B cell (primary cell): ENCODE data around the gene PDCD6IP. TPM values are rescaled to one million over a fixed set of nuclear protein-coding genes. Genes with fewer than 3 reads are reported as not detected.
"Not testable (repeated sequence)": the region's sequence is repeated elsewhere in the genome, so short reads cannot be mapped to it uniquely, and the experiment has no call there.

Experiments
- ATAC-seq: fragments of 200-7000 bp; cut with Tn5 transposase; one replicate; pipeline ENCODE4 v1.10.0; 2021; ENCODE audit warnings: low read depth, mild to moderate bottlenecking, moderate number of reproducible peaks, moderate library complexity
- CTCF ChIA-PET: fragments of 350-600 bp; sonication (Branson Sonifier 250); formaldehyde crosslinking; loops from one replicate; lab custom pipeline; 2021; ENCODE audit warnings: antibody characterized with exemption, inconsistent platforms; lab: Charles Lee
- POLR2A ChIA-PET: fragments of 350-600 bp; sonication (Branson Sonifier 250); formaldehyde crosslinking; loops from one replicate; lab custom pipeline; 2021; ENCODE audit warnings: antibody characterized with exemption; lab: Charles Lee
- DNase-seq: peaks from one replicate; pipeline ENCODE4 v3.0.0; 2013
- H2AFZ ChIP-seq: 2 replicates; pipeline ENCODE4 v1.6.1; 2012; ENCODE audit warnings: mild to moderate bottlenecking, low read depth, low read length; ENCODE audit not compliant: insufficient read depth, poor library complexity, severe bottlenecking
- H3K27ac ChIP-seq, 2 donors: 1 replicate in 1 of 2; 2 replicates in 1 of 2; pipeline ENCODE4 v1.5.1; 2012 to 2013; ENCODE audit warnings: low read length in 2 of 2, mild to moderate bottlenecking in 2 of 2, moderate library complexity in 1 of 2
- H3K27me3 ChIP-seq, 4 experiments: fragments of 200-600 bp in 1 of 4; sonication (generic) in 1 of 4; replicated peaks in 1 of 4; 1 replicate in 2 of 4; 2 replicates in 2 of 4; pipeline versions ENCODE4 v1.6.1 to v1.7.0; 2013 to 2016; ENCODE audit warnings: low read length in 3 of 4, mild to moderate bottlenecking in 2 of 4, mixed read lengths in 1 of 4, moderate library complexity in 1 of 4; ENCODE audit not compliant: insufficient read depth in 4 of 4, control insufficient read depth in 3 of 4; ENCODE audit errors: control extremely low read depth in 1 of 4
- H3K36me3 ChIP-seq, 2 experiments: replicated peaks in 1 of 2; 1 replicate in 1 of 2; 2 replicates in 1 of 2; pipeline versions ENCODE4 v1.6.1 to v1.7.1; 2013; ENCODE audit warnings: low read length in 1 of 2; ENCODE audit not compliant: insufficient read depth in 2 of 2, control insufficient read depth in 1 of 2; ENCODE audit errors: control extremely low read depth in 1 of 2, extremely low read depth in 1 of 2
- H3K4me1 ChIP-seq, 2 donors: fragments of 200-600 bp in 1 of 2; sonication (generic) in 1 of 2; 1 replicate in 1 of 2; 2 replicates in 1 of 2; pipeline versions ENCODE4 v1.5.1 to v1.6.1; 2013 to 2017; ENCODE audit warnings: low read length in 2 of 2; ENCODE audit not compliant: control insufficient read depth in 2 of 2, insufficient read depth in 2 of 2
- H3K4me2 ChIP-seq: replicated peaks from 2 replicates; pipeline ENCODE3; 2012; ENCODE audit warnings: mild to moderate bottlenecking, low read depth, low read length; ENCODE audit not compliant: poor library complexity, severe bottlenecking
- H3K4me3 ChIP-seq, 5 experiments: fragments of 200-600 bp in 1 of 5; sonication (generic) in 1 of 5; 1 replicate in 3 of 5; 2 replicates in 2 of 5; pipeline versions ENCODE4 v1.5.1 to v1.7.0; 2011 to 2016; ENCODE audit warnings: low read length in 4 of 5, mild to moderate bottlenecking in 4 of 5, low read depth in 2 of 5, control low read depth in 1 of 5, moderate library complexity in 1 of 5; ENCODE audit not compliant: insufficient read depth in 1 of 5; ENCODE audit errors: control extremely low read depth in 1 of 5, extremely low read depth in 1 of 5
- H3K79me2 ChIP-seq: fragments of 200-600 bp; sonication (generic); one replicate; pipeline ENCODE4 v1.6.0; 2016; ENCODE audit warnings: low read length; ENCODE audit not compliant: control insufficient read depth, insufficient read depth
- H3K9ac ChIP-seq: fragments of 200-600 bp; sonication (generic); 2 replicates; pipeline ENCODE4 v1.6.1; 2017; ENCODE audit warnings: mild to moderate bottlenecking, low read length, moderate library complexity
- H3K9me3 ChIP-seq, 3 donors: one replicate each; pipeline versions ENCODE4 v1.6.1 to v1.7.1; 2013; ENCODE audit warnings: low read length in 2 of 3; ENCODE audit not compliant: control insufficient read depth in 2 of 3, insufficient read depth in 1 of 3; ENCODE audit errors: control extremely low read depth in 1 of 3
- H4K20me1 ChIP-seq: 2 replicates; pipeline ENCODE4 v1.6.0; 2012; ENCODE audit warnings: mild to moderate bottlenecking, low read length; ENCODE audit not compliant: insufficient read depth, control insufficient read depth, poor library complexity, severe bottlenecking
- H3K27ac Mint-ChIP-seq: one replicate; pipeline ENCODE4 v1.8.0; 2021; ENCODE audit warnings: mixed read lengths
- H3K27me3 Mint-ChIP-seq: one replicate; pipeline ENCODE4 v1.8.0; 2021; ENCODE audit warnings: mixed read lengths
- H3K4me1 Mint-ChIP-seq: one replicate; pipeline ENCODE4 v1.8.0; 2021; ENCODE audit warnings: mixed read lengths
- H3K4me3 Mint-ChIP-seq: one replicate; pipeline ENCODE4 v1.8.0; 2021; ENCODE audit warnings: mixed read lengths
- H3K9me3 Mint-ChIP-seq: one replicate; pipeline ENCODE4 v1.8.0; 2022; ENCODE audit warnings: mixed read lengths; ENCODE audit not compliant: insufficient read depth
- EZH2 ChIP-seq: IDR thresholded peaks from 2 replicates; pipeline ENCODE4 v1.6.1; 2012; ENCODE audit warnings: borderline replicate concordance, low read depth, mild to moderate bottlenecking, moderate library complexity, low read length; ENCODE audit not compliant: insufficient read depth, poor library complexity, severe bottlenecking
- WGBS: methylation state at CpG from one replicate; pipeline ENCODE4 v1.1.5; 2013; ENCODE audit warnings: missing lambda C conversion rate; ENCODE audit not compliant: insufficient coverage; 5-methylcytosine and 5-hydroxymethylcytosine counted together
- intact Hi-C: fragments of 100-400 bp; cut with micrococcal nuclease; formaldehyde crosslinking; loops from one replicate; pipeline ENCODE4 v1.10.0; 2022
- polyA plus RNA-seq: library from polyadenylated mRNA; depleted of rRNA; stranded (reverse); fragments of >200 nt; gene quantifications from 2 replicates; pipeline ENCODE4 v1.2.3, GENCODE V29; 2012
- total RNA-seq, 2 donors: library from RNA; stranded (reverse); fragments of 120-200 nt in 1 of 2; gene quantifications; 1 replicate in 1 of 2; 2 replicates in 1 of 2; pipeline versions ENCODE4 v1.2.3 to v1.2.4, GENCODE V29; 2013 to 2022
- TF ChIP-seq, protein P1 (sequence below): fragments of 200-600 bp; IDR thresholded peaks from one replicate; pipeline ENCODE4 v1.8.0; 2022; ENCODE audit warnings: antibody characterized with exemption, mild to moderate bottlenecking

The PDCD6IP gene
- total and polyA plus RNA-seq, 2 donors (not counting 1 experiment from before 2014, with no cell fraction given) = 103 to 276 TPM

DNA sequence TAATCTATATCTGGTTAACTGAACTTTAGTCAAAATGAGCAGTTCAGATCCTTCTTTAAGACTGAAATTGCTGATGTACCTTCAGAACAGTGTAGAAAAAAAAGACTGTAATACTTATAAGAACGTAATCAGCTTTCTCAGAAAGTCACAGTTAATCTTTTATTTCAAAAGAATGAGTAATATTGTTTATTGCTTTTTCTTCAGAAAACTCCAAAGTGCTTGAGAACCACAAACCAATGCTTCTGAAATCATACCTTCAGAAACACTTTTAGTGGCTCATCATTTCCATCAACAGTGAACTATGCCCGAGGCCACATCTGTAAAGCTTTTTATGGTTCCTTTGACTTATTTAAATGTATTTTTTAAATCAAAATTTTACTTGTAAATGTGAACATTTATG, 47.1 kb upstream of the PDCD6IP start:
- Mint-ChIP-seq H3K27ac (no peak overlapping the region), H3K4me3 (no peak overlapping the region), H3K27me3 (peaks cover 9% of the 10 kb centered on the region), H3K9me3 (peaks cover 8% of the 10 kb centered on the region), H3K4me1 (no peaks in the 10 kb centered on the region)
- no peaks in the 10 kb centered on the region for H3K79me2 ChIP-seq
- TF ChIP-seq, protein P1, sequence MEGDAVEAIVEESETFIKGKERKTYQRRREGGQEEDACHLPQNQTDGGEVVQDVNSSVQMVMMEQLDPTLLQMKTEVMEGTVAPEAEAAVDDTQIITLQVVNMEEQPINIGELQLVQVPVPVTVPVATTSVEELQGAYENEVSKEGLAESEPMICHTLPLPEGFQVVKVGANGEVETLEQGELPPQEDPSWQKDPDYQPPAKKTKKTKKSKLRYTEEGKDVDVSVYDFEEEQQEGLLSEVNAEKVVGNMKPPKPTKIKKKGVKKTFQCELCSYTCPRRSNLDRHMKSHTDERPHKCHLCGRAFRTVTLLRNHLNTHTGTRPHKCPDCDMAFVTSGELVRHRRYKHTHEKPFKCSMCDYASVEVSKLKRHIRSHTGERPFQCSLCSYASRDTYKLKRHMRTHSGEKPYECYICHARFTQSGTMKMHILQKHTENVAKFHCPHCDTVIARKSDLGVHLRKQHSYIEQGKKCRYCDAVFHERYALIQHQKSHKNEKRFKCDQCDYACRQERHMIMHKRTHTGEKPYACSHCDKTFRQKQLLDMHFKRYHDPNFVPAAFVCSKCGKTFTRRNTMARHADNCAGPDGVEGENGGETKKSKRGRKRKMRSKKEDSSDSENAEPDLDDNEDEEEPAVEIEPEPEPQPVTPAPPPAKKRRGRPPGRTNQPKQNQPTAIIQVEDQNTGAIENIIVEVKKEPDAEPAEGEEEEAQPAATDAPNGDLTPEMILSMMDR = no peak
- TF ChIP-seq EZH2 = no peak
- no peak overlapping the region for H3K4me3 ChIP-seq
- DNase-seq = no peak
- H3K36me3 ChIP-seq = no peaks in the 10 kb centered on the region
- peaks cover 0 to 4% (median 2%) of the 10 kb centered on the region in 4 experiments for H3K27me3 ChIP-seq
- H3K4me1 ChIP-seq = no peaks in the 10 kb centered on the region
- intact Hi-C loops = no loop called here
- no peaks in the 10 kb centered on the region for H4K20me1 ChIP-seq
- no peak for ATAC-seq
- H3K9me3 ChIP-seq = peaks cover 4 to 14% (median 14%) of the 10 kb centered on the region in 3 donors
- POLR2A ChIA-PET = no interaction called here
- H3K27ac ChIP-seq = no peak overlapping the region
- no peak overlapping the region for H3K4me2 ChIP-seq
- CTCF ChIA-PET = interaction anchor here (1.0 to 1.5 kb wide), 2 partner anchors 27 to 36 kb away, joined by 4 to 5 read pairs; no protein-coding TSS in a partner anchor
- H2AFZ ChIP-seq = no peak overlapping the region
- no peak overlapping the region for H3K9ac ChIP-seq
- WGBS = no CpG with 5 or more reads among the region's 2 CpGs

- H3K9ac ChIP-seq, H3K4me1 ChIP-seq, H3K9me3 Mint-ChIP-seq, H2AFZ ChIP-seq, H3K27ac Mint-ChIP-seq, H3K36me3 ChIP-seq, H3K27ac ChIP-seq, H4K20me1 ChIP-seq, DNase-seq, H3K4me1 Mint-ChIP-seq, ATAC-seq, H3K79me2 ChIP-seq, H3K4me2 ChIP-seq, H3K4me3 Mint-ChIP-seq, H3K4me3 ChIP-seq, H3K27me3 Mint-ChIP-seq, H3K27me3 ChIP-seq, POLR2A ChIA-PET, intact Hi-C loops, CTCF ChIA-PET: not testable (repeated sequence)
- peaks cover 4 to 14% (median 14%) of the 10 kb centered on the region in 3 donors for H3K9me3 ChIP-seq
- no CpG with 5 or more reads among the region's 1 CpG for whole genome bisulfite sequencing
These were observed 44.0 kb upstream of the PDCD6IP start for GRCh38 chr3:33754391-33754790.
